Mononuclear cell (primary cell): ENCODE data around the gene MGST2. TPM values are rescaled to one million over a fixed set of nuclear protein-coding genes. Genes with fewer than 3 reads are reported as not detected.
"Not testable (repeated sequence)": the region's sequence is repeated elsewhere in the genome, so short reads cannot be mapped to it uniquely, and the experiment has no call there.

Experiments
- H3K27me3 ChIP-seq: 2 replicates; pipeline ENCODE4 v1.6.0; 2011; ENCODE audit warnings: low read length, control low read depth; ENCODE audit not compliant: insufficient read depth
- H3K4me1 ChIP-seq: 2 replicates; pipeline ENCODE4 v1.5.1; 2011; ENCODE audit warnings: mild to moderate bottlenecking, low read length, control low read depth; ENCODE audit not compliant: insufficient read depth
- H3K4me3 ChIP-seq: 2 replicates; pipeline ENCODE4 v1.5.1; 2011; ENCODE audit warnings: mild to moderate bottlenecking, low read length, moderate library complexity
- H3K9me3 ChIP-seq: 2 replicates; pipeline ENCODE4 v1.5.1; 2011; ENCODE audit warnings: low read depth, mild to moderate bottlenecking, control low read depth, low read length
- total RNA-seq: library from RNA; depleted of rRNA; stranded (reverse); fragments of >200 nt; gene quantifications from one replicate; pipeline ENCODE4 v1.2.3, GENCODE V29; 2012

The MGST2 gene
- total RNA-seq, 1 donor, result 9.2 TPM

- H3K9me3 ChIP-seq, result no peaks in the 10 kb centered on the region
- H3K4me3 ChIP-seq, result no peak overlapping the region
- H3K27me3 ChIP-seq, result no peaks in the 10 kb centered on the region
- H3K4me1 ChIP-seq, result no peaks in the 10 kb centered on the region
These were observed 32.0 kb upstream of the MGST2 start for GRCh38 chr4:139633661-139634060.

GRCh38 chr4:139635966-139636365, 29.7 kb upstream of the MGST2 start:
- Histone ChIP-seq H3K27me3 (no peaks in the 10 kb centered on the region), H3K4me3 (no peak overlapping the region), H3K4me1 (no peaks in the 10 kb centered on the region), H3K9me3 (no peaks in the 10 kb centered on the region)

- not testable (repeated sequence) for H3K9me3 ChIP-seq, H3K4me3 ChIP-seq, H3K4me1 ChIP-seq, H3K27me3 ChIP-seq
These were observed 27.3 kb upstream of the MGST2 start for GRCh38 chr4:139638306-139638705.

- H3K4me1 ChIP-seq, result no peaks in the 10 kb centered on the region
- no peaks in the 10 kb centered on the region for H3K27me3 ChIP-seq
- H3K4me3 ChIP-seq, result no peak overlapping the region
- H3K9me3 ChIP-seq, result no peaks in the 10 kb centered on the region
These were observed 26.0 kb upstream of the MGST2 start for GRCh38 chr4:139639654-139640053.

- Histone ChIP-seq H3K9me3 (no peaks in the 10 kb centered on the region), H3K4me1 (no peaks in the 10 kb centered on the region), H3K27me3 (no peaks in the 10 kb centered on the region), H3K4me3 (no peak overlapping the region)
These were observed 24.4 kb upstream of the MGST2 start for GRCh38 chr4:139641218-139641617.

- no peaks in the 10 kb centered on the region for H3K27me3 ChIP-seq
- H3K4me3 ChIP-seq, result no peak overlapping the region
- H3K4me1 ChIP-seq, result peaks cover 8% of the 10 kb centered on the region
These were observed 23.3 kb upstream of the MGST2 start for GRCh38 chr4:139642364-139642763.

GRCh38 chr4:139643042-139643895, 22.4 kb upstream of the MGST2 start:
- Histone ChIP-seq H3K4me3 (no peak overlapping the region), H3K27me3 (no peaks in the 10 kb centered on the region), H3K9me3 (no peaks in the 10 kb centered on the region), H3K4me1 (peaks cover 8% of the 10 kb centered on the region)

More at GRCh38 chr4:139642364-139642763, 23.3 kb upstream of the MGST2 start:
- no peaks in the 10 kb centered on the region for H3K9me3 ChIP-seq

- no peaks in the 10 kb centered on the region for H3K27me3 ChIP-seq
- peaks cover 8% of the 10 kb centered on the region for H3K4me1 ChIP-seq
- no peak overlapping the region for H3K4me3 ChIP-seq
- H3K9me3 ChIP-seq, result no peaks in the 10 kb centered on the region
These were observed 20.2 kb upstream of the MGST2 start for GRCh38 chr4:139645458-139645857.

- peaks cover 12% of the 10 kb centered on the region for H3K4me1 ChIP-seq
- H3K27me3 ChIP-seq, result no peaks in the 10 kb centered on the region
- no peak overlapping the region for H3K4me3 ChIP-seq
- no peaks in the 10 kb centered on the region for H3K9me3 ChIP-seq
These were observed 18.4 kb upstream of the MGST2 start for GRCh38 chr4:139647184-139647583.

- Histone ChIP-seq H3K4me3 (no peak overlapping the region), H3K27me3 (no peaks in the 10 kb centered on the region), H3K4me1 (peaks cover 12% of the 10 kb centered on the region), H3K9me3 (no peaks in the 10 kb centered on the region)
These were observed 17.7 kb upstream of the MGST2 start for GRCh38 chr4:139647952-139648351.

GRCh38 chr4:139651282-139652194, 14.1 kb upstream of the MGST2 start:
- peaks cover 12% of the 10 kb centered on the region for H3K4me1 ChIP-seq
- no peaks in the 10 kb centered on the region for H3K9me3 ChIP-seq
- no peak overlapping the region for H3K4me3 ChIP-seq
- no peaks in the 10 kb centered on the region for H3K27me3 ChIP-seq

GRCh38 chr4:139654516-139654915, 11.1 kb upstream of the MGST2 start:
- Histone ChIP-seq H3K4me3 (no peak overlapping the region), H3K27me3 (no peaks in the 10 kb centered on the region), H3K9me3 (no peaks in the 10 kb centered on the region), H3K4me1 (peaks cover 26% of the 10 kb centered on the region)

GRCh38 chr4:139655116-139655515, 10.5 kb upstream of the MGST2 start:
- Histone ChIP-seq H3K9me3 (no peaks in the 10 kb centered on the region), H3K4me1 (peaks cover 28% of the 10 kb centered on the region), H3K4me3 (no peak overlapping the region), H3K27me3 (no peaks in the 10 kb centered on the region)

GRCh38 chr4:139656614-139657486, 8.8 kb upstream of the MGST2 start:
- Histone ChIP-seq H3K4me3 (no peak overlapping the region), H3K9me3 (no peaks in the 10 kb centered on the region), H3K27me3 (no peaks in the 10 kb centered on the region), H3K4me1 (peaks cover 39% of the 10 kb centered on the region)
